Measurements from ENCODE around the gene FGR. TPM values are rescaled to one million over a fixed set of nuclear protein-coding genes. Genes with fewer than 3 reads are reported as not detected.

The FGR gene
- total RNA-seq, 1 donor: 0.18 TPM

DNA sequence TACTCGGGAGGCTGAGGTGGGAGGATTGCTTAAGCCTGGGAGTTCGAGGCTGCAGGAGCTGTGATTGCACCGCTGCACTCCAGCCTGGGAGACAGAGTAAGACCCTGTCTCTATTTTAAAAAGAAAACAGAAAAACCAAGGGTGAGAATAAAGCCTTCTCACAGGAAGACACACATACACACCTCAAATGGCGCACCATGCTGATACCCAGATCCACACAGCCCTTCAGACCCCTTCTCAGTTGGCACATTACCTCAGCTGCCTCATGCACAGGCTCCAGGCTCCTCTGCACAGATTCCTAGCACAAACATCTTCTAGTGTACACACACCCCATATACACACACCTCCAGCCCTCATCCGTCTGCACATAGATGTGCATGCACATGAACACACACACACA, 7.9 kb downstream of the FGR start:
- no peak overlapping the region for H3K4me3 ChIP-seq (ENCODE audit: low read depth, low read length)
- no peak for DNase-seq (ENCODE audit: low read depth)
- TF ChIP-seq CTCF (IDR thresholded peaks at IDR 0.05; ENCODE audit: insufficient read depth, low read length): no peak

GRCh38 chr1:27626031-27626935, 8.7 kb downstream of the FGR start:
- no peak for DNase-seq (ENCODE audit: low read depth)
- TF ChIP-seq CTCF (IDR thresholded peaks at IDR 0.05; ENCODE audit: insufficient read depth, low read length): no peak
- no peak overlapping the region for H3K4me3 ChIP-seq (ENCODE audit: low read depth, low read length)

DNA sequence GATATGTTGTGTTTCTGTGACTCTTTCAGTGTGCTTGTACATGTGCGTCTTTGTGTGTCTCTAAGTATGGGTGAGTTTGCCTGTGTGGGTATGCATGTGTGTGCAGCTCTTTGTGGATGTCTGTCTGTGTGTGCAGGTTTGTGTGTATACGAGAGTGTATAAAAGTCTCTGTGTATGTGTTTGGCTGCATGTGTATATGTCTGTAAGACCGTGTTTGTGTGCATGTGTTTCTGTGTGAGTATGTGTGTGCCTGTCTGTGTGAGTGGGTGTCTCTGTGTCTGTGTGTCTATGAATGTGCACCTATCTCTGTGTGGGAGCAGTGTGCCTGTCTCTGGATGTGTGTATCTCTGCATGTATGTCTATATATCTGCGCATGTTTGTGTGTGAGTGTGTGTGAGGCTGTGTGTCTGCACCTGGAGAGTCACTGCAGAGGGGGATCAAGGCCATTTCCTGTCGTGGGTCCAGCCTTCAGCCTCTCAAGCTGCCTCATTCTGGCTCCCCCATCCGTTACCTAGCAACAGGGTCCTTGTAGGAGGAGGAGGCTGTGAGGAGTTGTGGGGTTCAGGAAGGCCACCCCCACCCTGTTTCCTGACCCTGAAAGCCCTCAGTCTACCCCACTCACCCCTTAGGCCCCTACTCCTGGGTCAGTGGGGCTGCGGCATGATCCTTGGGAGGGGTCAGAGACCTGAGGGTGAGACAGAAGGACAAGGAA, 10.4 kb downstream of the FGR start:
- TF ChIP-seq CTCF (IDR thresholded peaks at IDR 0.05; ENCODE audit: insufficient read depth, low read length): no peak
- no peak for DNase-seq (ENCODE audit: low read depth)
- no peak overlapping the region for H3K4me3 ChIP-seq (ENCODE audit: low read depth, low read length)

GRCh38 chr1:27623327-27624212, 11.4 kb downstream of the FGR start:
- no peak for TF ChIP-seq CTCF (IDR thresholded peaks at IDR 0.05; ENCODE audit: insufficient read depth, low read length)
- no peak for DNase-seq (ENCODE audit: low read depth)

GRCh38 chr1:27622828-27623227, 12.2 kb downstream of the FGR start:
- no peak overlapping the region for H3K4me3 ChIP-seq (ENCODE audit: low read depth, low read length)
- DNase-seq (ENCODE audit: low read depth): no peak
- no peak for TF ChIP-seq CTCF (IDR thresholded peaks at IDR 0.05; ENCODE audit: insufficient read depth, low read length)

More at GRCh38 chr1:27623327-27624212, 11.4 kb downstream of the FGR start:
- H3K4me3 ChIP-seq (ENCODE audit: low read depth, low read length): no peak overlapping the region
